H9 (cell line): Measurements from ENCODE around the gene NUMA1. TPM values are rescaled to one million over a fixed set of nuclear protein-coding genes. Genes with fewer than 3 reads are reported as not detected.

ENCODE experiments used
- DNase-seq: peaks from one replicate; pipeline ENCODE4 v3.0.0-alpha.2; 2017
- H2AFZ ChIP-seq: one replicate; pipeline ENCODE4 v1.6.1; 2013; ENCODE audit warnings: mild to moderate bottlenecking, low read length, control low read depth, moderate library complexity
- H2AK5ac ChIP-seq: 2 replicates; pipeline ENCODE4 v1.6.1; 2013; ENCODE audit warnings: low read length, control low read depth, mixed read lengths; ENCODE audit not compliant: insufficient read length
- H2BK120ac ChIP-seq: one replicate; pipeline ENCODE4 v1.6.1; 2013; ENCODE audit warnings: low read depth, mild to moderate bottlenecking, low read length, control low read depth, inconsistent platforms; ENCODE audit not compliant: poor library complexity, severe bottlenecking
- H2BK12ac ChIP-seq: 2 replicates; pipeline ENCODE4 v1.6.1; 2013; ENCODE audit warnings: low read length, control low read depth, mixed read lengths, low read depth; ENCODE audit not compliant: insufficient read length
- H2BK15ac ChIP-seq: 2 replicates; pipeline ENCODE4 v1.6.1; 2013; ENCODE audit warnings: low read depth, low read length, control low read depth
- H2BK20ac ChIP-seq: one replicate; pipeline ENCODE4 v1.6.1; 2013; ENCODE audit warnings: low read depth, mild to moderate bottlenecking, low read length, control low read depth, inconsistent platforms; ENCODE audit not compliant: poor library complexity, severe bottlenecking
- H2BK5ac ChIP-seq: 2 replicates; pipeline ENCODE4 v1.6.1; 2013; ENCODE audit warnings: low read length, control low read depth, mixed read lengths; ENCODE audit not compliant: insufficient read length
- H3K14ac ChIP-seq: 2 replicates; pipeline ENCODE4 v1.6.1; 2013; ENCODE audit warnings: low read length, control low read depth; ENCODE audit not compliant: insufficient read depth
- H3K18ac ChIP-seq: 2 replicates; pipeline ENCODE4 v1.6.1; 2013; ENCODE audit warnings: low read depth, mild to moderate bottlenecking, mixed read lengths, low read length, control low read depth; ENCODE audit not compliant: insufficient read length
- H3K23ac ChIP-seq: 2 replicates; pipeline ENCODE4 v1.6.1; 2013; ENCODE audit warnings: low read length, control low read depth, mixed read lengths, low read depth; ENCODE audit not compliant: insufficient read length
- H3K23me2 ChIP-seq: 2 replicates; pipeline ENCODE4 v1.6.1; 2013; ENCODE audit warnings: low read depth, mild to moderate bottlenecking, mixed read lengths, low read length, control low read depth; ENCODE audit not compliant: insufficient read length, poor library complexity, severe bottlenecking
- H3K27ac ChIP-seq: 2 replicates; pipeline ENCODE4 v1.5.1; 2013; ENCODE audit warnings: low read length, control low read depth, mixed read lengths, low read depth; ENCODE audit not compliant: insufficient read length
- H3K27me3 ChIP-seq: 2 replicates; pipeline ENCODE4 v1.6.1; 2013; ENCODE audit warnings: low read length, control low read depth, inconsistent platforms; ENCODE audit not compliant: insufficient read depth
- H3K4ac ChIP-seq: 2 replicates; pipeline ENCODE4 v1.6.1; 2013; ENCODE audit warnings: low read depth, mild to moderate bottlenecking, control low read depth, inconsistent platforms, low read length, moderate library complexity
- H3K4me1 ChIP-seq: 2 replicates; pipeline ENCODE4 v1.6.1; 2013; ENCODE audit warnings: low read length, control low read depth, inconsistent platforms; ENCODE audit not compliant: insufficient read depth
- H3K4me2 ChIP-seq: 2 replicates; pipeline ENCODE4 v1.6.1; 2013; ENCODE audit warnings: low read length, control low read depth, mixed read lengths; ENCODE audit not compliant: insufficient read length, insufficient read depth
- H3K56ac ChIP-seq: 2 replicates; pipeline ENCODE4 v1.6.1; 2013; ENCODE audit warnings: low read depth, mild to moderate bottlenecking, mixed read lengths, low read length, control low read depth; ENCODE audit not compliant: insufficient read length
- H3K79me1 ChIP-seq: 2 replicates; pipeline ENCODE4 v1.6.1; 2013; ENCODE audit warnings: low read depth, mild to moderate bottlenecking, moderate library complexity, low read length, control low read depth, inconsistent platforms; ENCODE audit not compliant: insufficient read depth, poor library complexity, severe bottlenecking
- H3K79me2 ChIP-seq: 2 replicates; pipeline ENCODE4 v1.6.1; 2013; ENCODE audit warnings: low read length, control low read depth, inconsistent platforms; ENCODE audit not compliant: insufficient read depth
- H3K9ac ChIP-seq: 2 replicates; pipeline ENCODE4 v1.6.1; 2013; ENCODE audit warnings: low read length, control low read depth, mixed read lengths; ENCODE audit not compliant: insufficient read length; ENCODE audit errors: extremely low read depth
- H3K9me3 ChIP-seq: one replicate; pipeline ENCODE4 v1.6.1; 2013; ENCODE audit warnings: low read depth, low read length, inconsistent platforms; ENCODE audit not compliant: control insufficient read depth
- H3T11ph ChIP-seq: one replicate; pipeline ENCODE4 v1.6.1; 2013; ENCODE audit warnings: mild to moderate bottlenecking, low read length, control low read depth, inconsistent platforms
- H4K20me1 ChIP-seq: one replicate; pipeline ENCODE4 v1.6.1; 2013; ENCODE audit not compliant: control insufficient read depth, insufficient read length, insufficient read depth
- H4K5ac ChIP-seq: 2 replicates; pipeline ENCODE4 v1.6.1; 2013; ENCODE audit warnings: low read depth, mild to moderate bottlenecking, mixed read lengths, low read length, control low read depth; ENCODE audit not compliant: insufficient read length
- H4K8ac ChIP-seq: replicated peaks from 2 replicates; pipeline ENCODE4 v1.6.1; 2013; ENCODE audit warnings: low read length, control low read depth, mixed read lengths, low read depth; ENCODE audit not compliant: insufficient read length
- H4K91ac ChIP-seq: 2 replicates; pipeline ENCODE4 v1.6.1; 2013; ENCODE audit warnings: low read depth, mild to moderate bottlenecking, moderate library complexity, mixed read lengths, low read length, control low read depth; ENCODE audit not compliant: insufficient read length
- H3K27ac Mint-ChIP-seq, 3 experiments: 2 replicates in 2 of 3; 3 replicates in 1 of 3; pipeline ENCODE4 v1.8.0; 2020 to 2021; ENCODE audit warnings: mixed read lengths in 3 of 3, mild to moderate bottlenecking in 1 of 3, moderate library complexity in 1 of 3
- H3K27me3 Mint-ChIP-seq: 2 replicates; pipeline ENCODE4 v1.8.0; 2021; ENCODE audit warnings: low read depth, mild to moderate bottlenecking, moderate library complexity, mixed read lengths
- H3K36me3 Mint-ChIP-seq, 3 experiments: 2 replicates in 2 of 3; 3 replicates in 1 of 3; pipeline ENCODE4 v1.8.0; 2020 to 2021; ENCODE audit warnings: low read depth in 3 of 3, mixed read lengths in 3 of 3; ENCODE audit not compliant: insufficient read depth in 1 of 3
- H3K4me1 Mint-ChIP-seq, 2 experiments: 2 replicates each; pipeline ENCODE4 v1.8.0; 2020; ENCODE audit warnings: mixed read lengths in 2 of 2
- H3K4me3 Mint-ChIP-seq, 2 experiments: 2 replicates in 1 of 2; 3 replicates in 1 of 2; pipeline ENCODE4 v1.8.0; 2020 to 2021; ENCODE audit warnings: mild to moderate bottlenecking in 2 of 2, mixed read lengths in 2 of 2, moderate library complexity in 1 of 2
- H3K9me3 Mint-ChIP-seq, 2 experiments: 2 replicates in 1 of 2; 3 replicates in 1 of 2; pipeline ENCODE4 v1.8.0; 2020; ENCODE audit warnings: mild to moderate bottlenecking in 2 of 2, mixed read lengths in 2 of 2, moderate library complexity in 1 of 2
- CTCF ChIP-seq: fragments of 200-600 bp; sonication (generic); conservative IDR thresholded peaks from 3 replicates; pipeline ENCODE4 v1.8.0; 2021; ENCODE audit warnings: antibody characterized with exemption, mild to moderate bottlenecking
- whole genome bisulfite sequencing: extraction: QIAGEN DNeasy Blood & Tissue Kit; methylation state at CpG from one replicate; pipeline ENCODE4 v1.1.7; 2013; ENCODE audit warnings: missing lambda C conversion rate, low lambda C conversion rate, mixed read lengths; ENCODE audit not compliant: insufficient read length; ENCODE audit errors: extremely low coverage; 5-methylcytosine and 5-hydroxymethylcytosine counted together
- total RNA-seq: library from RNA; stranded (reverse); gene quantifications from 2 replicates; pipeline ENCODE4 v1.2.1, GENCODE V29; 2021

NUMA1 gene
- total RNA-seq, 1 experiment from 2014 or later: 136 TPM

GRCh38 chr11:72123117-72123653 is 42.8 kb upstream of the NUMA1 start:
- H3K27me3 Mint-ChIP-seq: peaks cover 40% of the 10 kb centered on the region
- WGBS: no CpG with 5 or more reads among the region's 3 CpGs
- H4K5ac ChIP-seq: no peak overlapping the region

More at GRCh38 chr11:72123117-72123653, 42.8 kb upstream of the NUMA1 start:
- H2BK15ac ChIP-seq: no peak overlapping the region
- no peak overlapping the region for H3K4me2 ChIP-seq
- no peak overlapping the region for H3K9ac ChIP-seq
- no peaks in the 10 kb centered on the region for H3K79me2 ChIP-seq
- H3K36me3 Mint-ChIP-seq: peaks cover 0 to 6% (median 0%) of the 10 kb centered on the region in 3 experiments; a peak in 2 of 7 replicates
- H3K4me1 Mint-ChIP-seq: no peaks in the 10 kb centered on the region
- peaks cover 1% of the 10 kb centered on the region for H3K9me3 ChIP-seq
- peaks cover 11 to 35% of the 10 kb centered on the region in 2 experiments; a peak in 4 of 5 replicates for H3K9me3 Mint-ChIP-seq
- H3K18ac ChIP-seq: no peak overlapping the region
- H3K4me1 ChIP-seq: no peaks in the 10 kb centered on the region
- no peak overlapping the region for H4K91ac ChIP-seq
- no peaks in the 10 kb centered on the region for H4K20me1 ChIP-seq
- no peaks in the 10 kb centered on the region for H3K23me2 ChIP-seq
- no peak overlapping the region for H3K4ac ChIP-seq
- H3K23ac ChIP-seq: no peak overlapping the region
- no peak overlapping the region for H3K56ac ChIP-seq
- H2AFZ ChIP-seq: no peak overlapping the region
- no peak overlapping the region for H4K8ac ChIP-seq
- H2BK5ac ChIP-seq: no peak overlapping the region
- H3K27ac Mint-ChIP-seq: no peak overlapping the region
- TF ChIP-seq CTCF: no peak
- no peak overlapping the region for H2BK20ac ChIP-seq
- H3K4me3 Mint-ChIP-seq: no peak overlapping the region
- H2BK120ac ChIP-seq: no peak overlapping the region
- no peak overlapping the region for H3K27ac ChIP-seq
- no peaks in the 10 kb centered on the region for H3K79me1 ChIP-seq
- H3K14ac ChIP-seq: no peak overlapping the region
- no peak for DNase-seq
- no peak overlapping the region for H2BK12ac ChIP-seq
- H3T11ph ChIP-seq: no peak overlapping the region
- no peaks in the 10 kb centered on the region for H3K27me3 ChIP-seq
- H2AK5ac ChIP-seq: no peak overlapping the region
